ENCODE results near the gene RAB25. TPM values are rescaled to one million over a fixed set of nuclear protein-coding genes. Genes with fewer than 3 reads are reported as not detected.

RAB25 gene
- total RNA-seq, 5 donors from 2014 or later (not counting 1 experiment from before 2014, with no cell fraction given) = 0.26 to 2.3 (median 1.9) TPM

- H3K4me1 Mint-ChIP-seq = peaks cover 50 to 72% (median 56%) of the 10 kb centered on the region in 3 donors
- peak overlapping the region in 1 of 2 donors; percentile 75 for H3K27ac Mint-ChIP-seq
- peak overlapping the region; percentile 99 for H3K27ac ChIP-seq (ENCODE audit: low read length)
- 61% methylated on average over 4 of the region's 9 CpGs for WGBS (ENCODE audit: insufficient coverage)
- DNase-seq (peak in 2 of 35 experiments; percentile 54), ATAC-seq (replicated peaks in 1 of 4) (no peak)
- no peaks in the 10 kb centered on the region for H3K9me3 Mint-ChIP-seq
- ChIA-PET POLR2A (interaction anchor here (0.6 to 1.3 kb wide), 2 partner anchors 11 kb away, joined by 4 to 7 read pairs; partner anchors contain the start of gene LMNA (in 1 of the 2)), CTCF (interaction anchor here in 1 of 2 donors (0.9 kb wide), 2 partner anchors 23 to 26 kb away, joined by 3 to 12 read pairs; no protein-coding TSS in a partner anchor)
- no peaks in the 10 kb centered on the region for H3K27me3 ChIP-seq (replicated peaks in 1 of 2; ENCODE audit: control insufficient read depth in 2 of 2, extremely low read depth in 1 of 2, insufficient read depth in 2 of 2, low read length in 1 of 2)
- no peak overlapping the region for H3K4me3 ChIP-seq (ENCODE audit: control insufficient read depth in 1 of 2, extremely low read depth in 1 of 2, low read length in 1 of 2)
- H3K9me3 ChIP-seq = no peaks in the 10 kb centered on the region
- no peaks in the 10 kb centered on the region for H3K27me3 Mint-ChIP-seq
- no peaks in the 10 kb centered on the region for H3K36me3 ChIP-seq (ENCODE audit: control insufficient read depth in 2 of 2, extremely low read depth in 1 of 2, insufficient read depth in 1 of 2, low read length in 1 of 2)
- H3K36me3 Mint-ChIP-seq = no peaks in the 10 kb centered on the region
- H3K4me1 ChIP-seq (ENCODE audit: control insufficient read depth in 1 of 2, extremely low read depth in 1 of 2, insufficient read depth in 2 of 2, low read length in 2 of 2) = peaks cover 14 to 45% of the 10 kb centered on the region in 2 experiments
- peak overlapping the region in 1 of 3 donors; percentile 80 for H3K4me3 Mint-ChIP-seq
These were observed 42.6 kb downstream of the RAB25 start for GRCh38 chr1:156103521-156103947.

DNA sequence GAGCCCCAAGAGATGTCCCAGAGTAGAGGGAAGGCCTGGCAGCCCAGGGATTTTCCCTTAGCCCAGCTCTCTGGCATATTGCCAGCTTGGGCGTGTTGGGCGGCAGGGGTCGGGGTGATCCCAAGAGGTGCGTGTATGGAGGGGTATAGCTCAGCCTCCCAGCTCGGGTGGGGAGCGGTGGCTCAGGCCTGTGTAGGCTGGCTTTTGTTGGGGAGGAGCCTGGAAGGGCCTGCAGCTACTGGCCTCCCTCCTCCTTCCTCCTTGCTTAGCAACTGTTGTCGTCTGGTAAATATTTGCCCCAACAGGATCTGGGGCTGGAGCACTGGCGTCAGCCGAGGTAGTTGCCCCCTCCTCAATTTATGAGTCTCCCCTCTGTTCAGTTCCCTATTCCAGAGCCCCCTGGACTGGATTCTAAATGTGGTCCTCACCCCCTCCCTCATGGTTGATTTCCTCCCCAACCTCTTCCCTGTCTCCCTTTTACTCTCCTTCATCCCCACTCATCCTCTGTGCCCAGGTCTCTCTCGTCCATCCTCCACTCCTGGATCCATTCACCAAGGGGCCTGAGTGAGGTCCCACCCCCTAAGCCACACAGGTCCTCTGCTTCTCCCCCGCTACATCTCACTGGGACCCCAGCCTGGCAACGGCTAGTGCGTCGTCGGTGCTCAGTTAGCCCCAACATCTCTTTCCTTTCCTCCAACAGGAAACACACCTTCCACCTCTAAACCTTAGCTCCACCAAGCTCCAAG lies 43.3 kb downstream of the RAB25 start:
- H3K27ac ChIP-seq (ENCODE audit: low read length) = peak overlapping the region; percentile 99
- H3K36me3 ChIP-seq (ENCODE audit: control insufficient read depth in 2 of 2, extremely low read depth in 1 of 2, insufficient read depth in 1 of 2, low read length in 1 of 2) = no peaks in the 10 kb centered on the region
- Mint-ChIP-seq H3K36me3 (no peaks in the 10 kb centered on the region), H3K9me3 (no peaks in the 10 kb centered on the region), H3K27ac (peak overlapping the region; percentile 75 to 76), H3K4me3 (peak overlapping the region in 1 of 3 donors; percentile 80), H3K27me3 (no peaks in the 10 kb centered on the region), H3K4me1 (peaks cover 50 to 70% (median 56%) of the 10 kb centered on the region in 3 donors)
- no peaks in the 10 kb centered on the region for H3K27me3 ChIP-seq (replicated peaks in 1 of 2; ENCODE audit: control insufficient read depth in 2 of 2, extremely low read depth in 1 of 2, insufficient read depth in 2 of 2, low read length in 1 of 2)
- DNase-seq (peak in 27 of 35 experiments; percentile 18 to 79 (median 51)), ATAC-seq (replicated peaks in 1 of 4) (peak in 2 of 4 experiments; percentile 19 to 25)
- H3K4me3 ChIP-seq (ENCODE audit: control insufficient read depth in 1 of 2, extremely low read depth in 1 of 2, low read length in 1 of 2) = no peak overlapping the region
- no peaks in the 10 kb centered on the region for H3K9me3 ChIP-seq
- ChIA-PET POLR2A (interaction anchor here (0.5 to 1.3 kb wide), 3 partner anchors 10 to 25 kb away, joined by 3 to 7 read pairs (median 4); partner anchors contain the start of gene LMNA (in 1 of the 2)), CTCF (interaction anchor here (0.9 kb wide), 4 partner anchors 23 to 26 kb away, joined by 3 to 12 read pairs (median 4); no protein-coding TSS in a partner anchor)
- peaks cover 14 to 45% of the 10 kb centered on the region in 2 experiments for H3K4me1 ChIP-seq (ENCODE audit: control insufficient read depth in 1 of 2, extremely low read depth in 1 of 2, insufficient read depth in 2 of 2, low read length in 2 of 2)
- 60% methylated on average over 5 of the region's 15 CpGs for WGBS (ENCODE audit: insufficient coverage)

- H3K4me1 Mint-ChIP-seq = peaks cover 49 to 70% (median 58%) of the 10 kb centered on the region in 3 donors
- H3K4me1 ChIP-seq (ENCODE audit: control insufficient read depth in 1 of 2, extremely low read depth in 1 of 2, insufficient read depth in 2 of 2, low read length in 2 of 2) = peaks cover 14 to 45% of the 10 kb centered on the region in 2 experiments
- no peak for DNase-seq
- no peaks in the 10 kb centered on the region for H3K9me3 Mint-ChIP-seq
- no peaks in the 10 kb centered on the region for H3K36me3 Mint-ChIP-seq
- peak overlapping the region; percentile 99 for H3K27ac ChIP-seq (ENCODE audit: low read length)
- no peak for ATAC-seq (replicated peaks in 1 of 4)
- H3K4me3 ChIP-seq (ENCODE audit: control insufficient read depth in 1 of 2, extremely low read depth in 1 of 2, low read length in 1 of 2) = peak overlapping the region in 1 of 2 donors; percentile 63
- H3K4me3 Mint-ChIP-seq = peak overlapping the region; percentile 68 to 80 (median 76)
- POLR2A ChIA-PET = interaction anchor here (0.5 to 2.6 kb wide), 3 partner anchors 8 to 24 kb away, joined by 3 to 26 read pairs (median 25); partner anchors contain the start of gene LMNA (in 1 of the 2)
- H3K36me3 ChIP-seq (ENCODE audit: control insufficient read depth in 2 of 2, extremely low read depth in 1 of 2, insufficient read depth in 1 of 2, low read length in 1 of 2) = no peaks in the 10 kb centered on the region
- peak overlapping the region; percentile 89 to 90 for H3K27ac Mint-ChIP-seq
- no peaks in the 10 kb centered on the region for H3K27me3 ChIP-seq (replicated peaks in 1 of 2; ENCODE audit: control insufficient read depth in 2 of 2, extremely low read depth in 1 of 2, insufficient read depth in 2 of 2, low read length in 1 of 2)
- 89% methylated on average over 4 of the region's 11 CpGs for WGBS (ENCODE audit: insufficient coverage)
- H3K27me3 Mint-ChIP-seq = no peaks in the 10 kb centered on the region
- CTCF ChIA-PET = interaction anchor here (0.8 to 2.3 kb wide), 4 partner anchors 8 to 25 kb away, joined by 3 to 24 read pairs (median 4); no protein-coding TSS in a partner anchor
- H3K9me3 ChIP-seq = no peaks in the 10 kb centered on the region
These were observed 44.2 kb downstream of the RAB25 start for GRCh38 chr1:156104861-156105832.

GRCh38 chr1:156106624-156107488 lies 45.9 kb downstream of the RAB25 start:
- no peaks in the 10 kb centered on the region for H3K27me3 Mint-ChIP-seq
- H3K36me3 Mint-ChIP-seq = no peaks in the 10 kb centered on the region
- POLR2A ChIA-PET = interaction anchor here (0.5 to 2.6 kb wide), 10 partner anchors 8 to 1106 kb away, joined by 3 to 26 read pairs (median 5); partner anchors contain the start of gene LMNA (in 2 of the 2)
- WGBS (ENCODE audit: insufficient coverage) = 80% methylated on average over 6 of the region's 14 CpGs
- CTCF ChIA-PET = interaction anchor here (0.6 to 2.3 kb wide), 6 partner anchors 8 to 51 kb away, joined by 3 to 24 read pairs (median 5); no protein-coding TSS in a partner anchor
- H3K4me3 Mint-ChIP-seq = peak overlapping the region; percentile 54 to 80 (median 68)
- H3K27ac Mint-ChIP-seq = peak overlapping the region; percentile 86 to 90
- peak in 2 of 35 experiments; percentile 51 to 75 for DNase-seq
- Histone ChIP-seq H3K4me1 (ENCODE audit: control insufficient read depth in 1 of 2, extremely low read depth in 1 of 2, insufficient read depth in 2 of 2, low read length in 2 of 2) (peaks cover 14 to 45% of the 10 kb centered on the region in 2 experiments), H3K27me3 (replicated peaks in 1 of 2; ENCODE audit: control insufficient read depth in 2 of 2, extremely low read depth in 1 of 2, insufficient read depth in 2 of 2, low read length in 1 of 2) (no peaks in the 10 kb centered on the region), H3K36me3 (ENCODE audit: control insufficient read depth in 2 of 2, extremely low read depth in 1 of 2, insufficient read depth in 1 of 2, low read length in 1 of 2) (no peaks in the 10 kb centered on the region), H3K27ac (ENCODE audit: low read length) (peak overlapping the region; percentile 99), H3K9me3 (no peaks in the 10 kb centered on the region), H3K4me3 (ENCODE audit: control insufficient read depth in 1 of 2, extremely low read depth in 1 of 2, low read length in 1 of 2) (peak overlapping the region in 1 of 2 donors; percentile 35)
- ATAC-seq (replicated peaks in 1 of 4) = peak in 1 of 4 experiments; percentile 9
- peaks cover 42 to 60% (median 50%) of the 10 kb centered on the region in 3 donors for H3K4me1 Mint-ChIP-seq
- no peaks in the 10 kb centered on the region for H3K9me3 Mint-ChIP-seq

DNA sequence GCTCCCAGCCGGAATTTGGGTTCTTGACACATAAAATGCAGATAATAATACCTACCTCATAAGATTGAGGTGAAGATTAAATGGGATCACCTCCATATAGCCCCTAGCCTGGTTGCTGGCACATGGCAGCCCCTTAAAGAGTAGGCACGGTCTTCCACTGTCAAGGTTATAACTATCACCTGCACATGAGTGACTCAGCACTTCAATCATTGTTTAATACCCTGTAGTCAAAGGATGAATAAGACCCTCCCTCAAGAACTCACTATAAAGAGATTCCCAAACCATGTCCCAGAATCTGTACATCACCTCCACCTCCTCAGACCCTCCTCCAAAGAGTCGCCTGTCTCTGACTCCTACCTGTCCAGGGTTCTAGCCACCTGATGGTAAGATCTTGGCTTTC lies 47.1 kb downstream of the RAB25 start:
- H3K27me3 Mint-ChIP-seq = no peaks in the 10 kb centered on the region
- DNase-seq = no peak
- no peak overlapping the region for H3K27ac ChIP-seq (ENCODE audit: low read length)
- H3K36me3 Mint-ChIP-seq = no peaks in the 10 kb centered on the region
- peak overlapping the region in 1 of 2 donors; percentile 49 for H3K27ac Mint-ChIP-seq
- CTCF ChIA-PET = interaction anchor here in 1 of 2 donors (2.3 kb wide), 1 partner anchor 11 kb away, joined by 24 read pairs; no protein-coding TSS in a partner anchor
- no peaks in the 10 kb centered on the region for H3K36me3 ChIP-seq (ENCODE audit: control insufficient read depth in 2 of 2, extremely low read depth in 1 of 2, insufficient read depth in 1 of 2, low read length in 1 of 2)
- no peaks in the 10 kb centered on the region for H3K27me3 ChIP-seq (replicated peaks in 1 of 2; ENCODE audit: control insufficient read depth in 2 of 2, extremely low read depth in 1 of 2, insufficient read depth in 2 of 2, low read length in 1 of 2)
- WGBS (ENCODE audit: insufficient coverage) = 91% methylated on average over 1 of the region's 3 CpGs
- H3K9me3 Mint-ChIP-seq = no peaks in the 10 kb centered on the region
- H3K4me3 Mint-ChIP-seq = no peak overlapping the region
- POLR2A ChIA-PET = interaction anchor here (0.7 to 2.6 kb wide), 3 partner anchors 7 to 11 kb away, joined by 3 to 26 read pairs (median 25); partner anchors contain the start of gene LMNA (in 1 of the 2)
- peaks cover 14 to 42% of the 10 kb centered on the region in 2 experiments for H3K4me1 ChIP-seq (ENCODE audit: control insufficient read depth in 1 of 2, extremely low read depth in 1 of 2, insufficient read depth in 2 of 2, low read length in 2 of 2)
- no peak overlapping the region for H3K4me3 ChIP-seq (ENCODE audit: control insufficient read depth in 1 of 2, extremely low read depth in 1 of 2, low read length in 1 of 2)
- H3K4me1 Mint-ChIP-seq = peaks cover 39 to 56% (median 46%) of the 10 kb centered on the region in 3 donors
- no peak for ATAC-seq (replicated peaks in 1 of 4)
- H3K9me3 ChIP-seq = no peaks in the 10 kb centered on the region

All from T-cell (primary cell).